Prostate gland (tissue), 2 donors: ENCODE data around the gene TFEB. TPM values are rescaled to one million over a fixed set of nuclear protein-coding genes. Genes with fewer than 3 reads are reported as not detected.

ENCODE experiments used
- DNase-seq: peaks from one replicate; pipeline ENCODE4 v3.0.0-alpha.2; 2019; ENCODE audit warnings: low spot score
- H3K27ac ChIP-seq, 2 donors: fragments of 200-600 bp; sonication (generic); 2 replicates each; pipeline ENCODE4 v1.5.1; 2017 to 2019
- H3K27me3 ChIP-seq: fragments of 200-600 bp; sonication (generic); replicated peaks from 2 replicates; pipeline ENCODE4 v1.5.1; 2019; ENCODE audit not compliant: insufficient read depth
- H3K36me3 ChIP-seq, 2 donors: fragments of 200-600 bp; sonication (generic); 1 replicate in 1 of 2; 2 replicates in 1 of 2; pipeline versions ENCODE4 v1.5.1 to v1.8.1; 2017 to 2019
- H3K4me1 ChIP-seq: fragments of 200-600 bp; sonication (generic); replicated peaks from 2 replicates; pipeline ENCODE4 v1.5.1; 2019
- H3K4me3 ChIP-seq, 2 donors: fragments of 200-600 bp; sonication (generic); 2 replicates each; pipeline ENCODE4 v1.5.1; 2017 to 2019
- H3K9me3 ChIP-seq: fragments of 200-600 bp; sonication (generic); 2 replicates; pipeline ENCODE4 v1.5.1; 2017
- CTCF ChIP-seq, 4 experiments: fragments of 200-600 bp in 2 of 4; fragments of 450-650 bp in 2 of 4; sonication (generic) in 2 of 4; IDR thresholded peaks; 1 replicate in 3 of 4; 2 replicates in 1 of 4; pipeline ENCODE4 v1.5.1; 2016 to 2019; ENCODE audit warnings: antibody characterized with exemption in 4 of 4, mild to moderate bottlenecking in 2 of 4, moderate library complexity in 2 of 4
- POLR2A ChIP-seq: fragments of 450-650 bp; IDR thresholded peaks from one replicate; pipeline ENCODE4 v1.6.1; 2016; ENCODE audit warnings: antibody characterized with exemption, mild to moderate bottlenecking
- POLR2AphosphoS5 ChIP-seq: sonication (generic); formaldehyde crosslinking; IDR thresholded peaks from one replicate; pipeline ENCODE4 v1.6.1; 2017; ENCODE audit warnings: antibody characterized with exemption
- WGBS: methylation state at CpG from one replicate; pipeline ENCODE4 v1.1.5; 2018; 5-methylcytosine and 5-hydroxymethylcytosine counted together
- intact Hi-C: fragments of 100-400 bp; cut with DNase I; formaldehyde crosslinking; loops from one replicate; pipeline ENCODE4 v1.14.2; 2022
- total RNA-seq, 2 donors: library from RNA; depleted of rRNA; stranded (reverse); fragments of >200 nt; gene quantifications; one replicate each; pipeline ENCODE4 v1.1.0, GENCODE V29; 2016

TFEB gene
- total RNA-seq, 2 donors from 2014 or later: 28.4 to 31.2 TPM

DNA sequence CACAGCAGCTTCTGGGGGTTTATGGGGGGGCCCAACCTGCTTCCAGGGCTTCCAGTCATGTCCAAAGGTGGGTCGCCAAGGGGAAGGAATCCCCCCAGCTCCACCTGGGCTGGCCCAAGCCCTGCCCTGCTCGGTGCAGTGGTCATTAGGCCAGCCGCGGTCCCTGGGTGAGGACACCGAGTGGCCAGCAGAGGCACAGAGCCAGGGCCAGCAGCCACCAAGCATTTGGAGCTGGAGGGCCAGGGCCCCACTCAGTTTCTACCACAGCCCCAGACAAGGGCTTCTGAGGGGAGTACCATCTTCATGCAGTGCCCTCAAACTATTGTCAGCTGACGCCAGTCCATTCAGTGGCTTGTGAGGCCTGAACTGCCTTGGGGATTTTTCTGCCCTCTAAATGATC, 39.6 kb downstream of the TFEB start:
- intact Hi-C loops: no loop called here
- Histone ChIP-seq H3K9me3 (no peaks in the 10 kb centered on the region), H3K4me3 (no peak overlapping the region), H3K27me3 (no peaks in the 10 kb centered on the region), H3K27ac (no peak overlapping the region), H3K36me3 (peaks cover 0 to 1% of the 10 kb centered on the region in 2 donors), H3K4me1 (peaks cover 2% of the 10 kb centered on the region)
- TF ChIP-seq CTCF (IDR thresholded peaks at IDR 0.05) (no peak), POLR2A (no peak), POLR2AphosphoS5 (no peak)
- WGBS: 93% methylated on average over 6 of the region's 6 CpGs
- no peak for DNase-seq

DNA sequence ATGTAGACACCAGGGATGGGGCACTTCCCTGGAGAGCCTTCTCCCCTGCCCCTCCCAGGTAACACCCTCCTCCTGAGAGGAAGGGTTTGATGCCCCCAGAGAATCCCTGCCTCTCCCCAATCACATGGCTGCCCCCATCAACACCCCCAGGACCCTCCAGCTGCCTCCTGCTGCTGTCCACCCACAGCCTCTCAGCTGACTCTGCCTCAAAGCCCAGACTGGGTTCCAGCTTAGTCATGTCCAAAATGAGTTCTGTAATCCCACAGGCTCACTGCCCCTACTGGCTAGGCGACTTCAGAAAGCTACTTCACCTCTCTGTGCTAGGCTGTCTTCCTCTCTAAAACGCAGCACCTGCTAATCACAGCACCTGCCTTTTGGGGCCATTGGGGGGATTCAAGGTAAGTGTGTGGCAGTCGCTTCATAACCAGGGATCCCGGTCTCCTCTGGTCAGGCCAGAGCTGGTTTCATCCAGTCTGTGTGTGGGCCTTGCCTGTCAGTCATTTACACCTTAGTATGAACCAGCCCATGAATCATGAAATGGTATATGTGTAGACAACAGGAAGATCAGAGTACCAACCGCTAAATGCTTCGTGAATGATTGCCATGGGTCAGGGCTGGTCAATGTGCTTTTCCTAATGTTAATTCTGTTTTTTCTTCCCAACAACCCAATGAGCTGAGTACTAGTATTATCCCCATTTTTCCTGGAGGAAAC, 40.4 kb downstream of the TFEB start:
- Histone ChIP-seq H3K36me3 (peaks cover 0 to 7% of the 10 kb centered on the region in 2 donors), H3K9me3 (no peaks in the 10 kb centered on the region), H3K4me3 (no peak overlapping the region), H3K4me1 (peaks cover 2% of the 10 kb centered on the region), H3K27ac (no peak overlapping the region), H3K27me3 (no peaks in the 10 kb centered on the region)
- no peak for DNase-seq
- WGBS: 96% methylated on average over 5 of the region's 6 CpGs
- TF ChIP-seq CTCF (IDR thresholded peaks at IDR 0.05) (no peak), POLR2A (no peak), POLR2AphosphoS5 (no peak)
- intact Hi-C loops: no loop called here

- intact Hi-C loops: no loop called here
- H3K4me3 ChIP-seq: no peak overlapping the region
- TF ChIP-seq POLR2AphosphoS5: no peak
- no peak for TF ChIP-seq POLR2A
- TF ChIP-seq CTCF (IDR thresholded peaks at IDR 0.05): no peak
- no peak for DNase-seq
- peaks cover 0 to 7% of the 10 kb centered on the region in 2 donors for H3K36me3 ChIP-seq
- no peak overlapping the region for H3K27ac ChIP-seq
- H3K9me3 ChIP-seq: no peaks in the 10 kb centered on the region
- H3K4me1 ChIP-seq: peaks cover 2% of the 10 kb centered on the region
- WGBS: 70% methylated on average over 9 of the region's 10 CpGs
- no peaks in the 10 kb centered on the region for H3K27me3 ChIP-seq
Observed at GRCh38 chr6:41693281-41694240, 41.8 kb downstream of the TFEB start.

- no peak overlapping the region for H3K27ac ChIP-seq
- intact Hi-C loops: no loop called here
- WGBS: 90% methylated on average over 2 of the region's 2 CpGs
- H3K9me3 ChIP-seq: no peaks in the 10 kb centered on the region
- peaks cover 2% of the 10 kb centered on the region for H3K4me1 ChIP-seq
- TF ChIP-seq CTCF (IDR thresholded peaks at IDR 0.05): no peak
- no peak for TF ChIP-seq POLR2A
- TF ChIP-seq POLR2AphosphoS5: no peak
- no peak overlapping the region for H3K4me3 ChIP-seq
- H3K36me3 ChIP-seq: peaks cover 0 to 7% of the 10 kb centered on the region in 2 donors
- no peaks in the 10 kb centered on the region for H3K27me3 ChIP-seq
- DNase-seq: no peak
Observed at GRCh38 chr6:41692730-41693129, 42.7 kb downstream of the TFEB start.
